ENCODE results near the gene FSD2. TPM values are rescaled to one million over a fixed set of nuclear protein-coding genes. Genes with fewer than 3 reads are reported as not detected.

Gene FSD2
- total RNA-seq, 6 donors from 2014 or later = 0.86 TPM; not detected in 5

- WGBS, 2 donors = 83 to 90% methylated on average over 3 of the region's 3 CpGs
- Histone ChIP-seq H3K4me1 (no peaks in the 10 kb centered on the region), H3K27ac (no peak overlapping the region), H3K9me3 (no peaks in the 10 kb centered on the region), H3K27me3 (no peaks in the 10 kb centered on the region), H3K36me3 (no peaks in the 10 kb centered on the region), H3K4me3 (no peak overlapping the region)
- no peak for DNase-seq
- no peak for TF ChIP-seq EP300 (IDR thresholded peaks at IDR 0.05)
- no peak for TF ChIP-seq POLR2A (IDR thresholded peaks at IDR 0.05)
- no peak for TF ChIP-seq POLR2AphosphoS5 (IDR thresholded peaks at IDR 0.05)
- no peak for TF ChIP-seq CTCF (IDR thresholded peaks at IDR 0.05)
- no peak for ATAC-seq (ENCODE audit: low FRiP score in 2 of 2)
Measured at GRCh38 chr15:82778755-82779154, 27.1 kb downstream of the FSD2 start.

GRCh38 chr15:82774496-82774895 is 31.4 kb downstream of the FSD2 start:
- no peaks in the 10 kb centered on the region for H3K9me3 ChIP-seq
- ATAC-seq (ENCODE audit: low FRiP score in 2 of 2) = no peak

GRCh38 chr15:82771789-82772607 is 33.9 kb downstream of the FSD2 start:
- peak in 1 of 2 donors; percentile 32 for ATAC-seq (ENCODE audit: low FRiP score in 2 of 2)
- WGBS, 2 donors = 85 to 89% methylated on average over 11 to 12 of the region's 12 CpGs
- TF ChIP-seq POLR2A (IDR thresholded peaks at IDR 0.05) (no peak), POLR2AphosphoS5 (IDR thresholded peaks at IDR 0.05) (no peak), CTCF (IDR thresholded peaks at IDR 0.05) (no peak), EP300 (IDR thresholded peaks at IDR 0.05) (no peak)

More at GRCh38 chr15:82774496-82774895, 31.4 kb downstream of the FSD2 start:
- no peaks in the 10 kb centered on the region for H3K36me3 ChIP-seq
- no peaks in the 10 kb centered on the region for H3K4me1 ChIP-seq
- TF ChIP-seq CTCF (IDR thresholded peaks at IDR 0.05) = no peak
- TF ChIP-seq POLR2A (IDR thresholded peaks at IDR 0.05) = no peak
- TF ChIP-seq EP300 (IDR thresholded peaks at IDR 0.05) = no peak
- TF ChIP-seq POLR2AphosphoS5 (IDR thresholded peaks at IDR 0.05) = no peak
- DNase-seq = no peak
- no peak overlapping the region for H3K27ac ChIP-seq
- no peaks in the 10 kb centered on the region for H3K27me3 ChIP-seq
- 65 to 79% methylated on average over 7 of the region's 7 CpGs for WGBS, 2 donors
- H3K4me3 ChIP-seq = no peak overlapping the region

GRCh38 chr15:82768414-82769054 is 37.3 kb downstream of the FSD2 start:
- WGBS, 2 donors = 85 to 91% methylated on average over 4 of the region's 4 CpGs
- H3K27ac ChIP-seq = no peak overlapping the region

More at GRCh38 chr15:82771789-82772607, 33.9 kb downstream of the FSD2 start:
- no peaks in the 10 kb centered on the region for H3K27me3 ChIP-seq
- no peaks in the 10 kb centered on the region for H3K4me1 ChIP-seq
- H3K9me3 ChIP-seq = no peaks in the 10 kb centered on the region
- no peak for DNase-seq
- no peak overlapping the region for H3K4me3 ChIP-seq
- no peaks in the 10 kb centered on the region for H3K36me3 ChIP-seq
- H3K27ac ChIP-seq = no peak overlapping the region

More at GRCh38 chr15:82768414-82769054, 37.3 kb downstream of the FSD2 start:
- ATAC-seq (ENCODE audit: low FRiP score in 2 of 2) (no peak), DNase-seq (no peak)
- H3K36me3 ChIP-seq = peaks cover 0 to 3% (median 0%) of the 10 kb centered on the region in 4 donors
- no peaks in the 10 kb centered on the region for H3K9me3 ChIP-seq
- TF ChIP-seq POLR2A (IDR thresholded peaks at IDR 0.05) (no peak), POLR2AphosphoS5 (IDR thresholded peaks at IDR 0.05) (no peak), CTCF (IDR thresholded peaks at IDR 0.05) (no peak), EP300 (IDR thresholded peaks at IDR 0.05) (no peak)
- no peaks in the 10 kb centered on the region for H3K27me3 ChIP-seq
- no peak overlapping the region for H3K4me3 ChIP-seq
- H3K4me1 ChIP-seq = no peaks in the 10 kb centered on the region

All from upper lobe of left lung (tissue), 6 donors.